ENCODE data around the gene EFNA4.

Gene EFNA4, protein sequence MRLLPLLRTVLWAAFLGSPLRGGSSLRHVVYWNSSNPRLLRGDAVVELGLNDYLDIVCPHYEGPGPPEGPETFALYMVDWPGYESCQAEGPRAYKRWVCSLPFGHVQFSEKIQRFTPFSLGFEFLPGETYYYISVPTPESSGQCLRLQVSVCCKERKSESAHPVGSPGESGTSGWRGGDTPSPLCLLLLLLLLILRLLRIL

GRCh38 chr1:155063550-155064110 lies at the start of gene EFNA4:
Gene EFNA4 (plus strand): TSS chr1:155063740. CDS start chr1:155063824, 84 bp downstream.
- peak in 3 of 4 experiments; percentile 68 to 80 (median 79) for DNase-seq (ENCODE audit: low read depth in 4 of 4, low spot score in 1 of 4)

- no peak for DNase-seq (ENCODE audit: low read depth in 4 of 4, low spot score in 1 of 4)
Observed at GRCh38 chr1:155014709-155015508, 48.6 kb upstream of the EFNA4 start.

DNA sequence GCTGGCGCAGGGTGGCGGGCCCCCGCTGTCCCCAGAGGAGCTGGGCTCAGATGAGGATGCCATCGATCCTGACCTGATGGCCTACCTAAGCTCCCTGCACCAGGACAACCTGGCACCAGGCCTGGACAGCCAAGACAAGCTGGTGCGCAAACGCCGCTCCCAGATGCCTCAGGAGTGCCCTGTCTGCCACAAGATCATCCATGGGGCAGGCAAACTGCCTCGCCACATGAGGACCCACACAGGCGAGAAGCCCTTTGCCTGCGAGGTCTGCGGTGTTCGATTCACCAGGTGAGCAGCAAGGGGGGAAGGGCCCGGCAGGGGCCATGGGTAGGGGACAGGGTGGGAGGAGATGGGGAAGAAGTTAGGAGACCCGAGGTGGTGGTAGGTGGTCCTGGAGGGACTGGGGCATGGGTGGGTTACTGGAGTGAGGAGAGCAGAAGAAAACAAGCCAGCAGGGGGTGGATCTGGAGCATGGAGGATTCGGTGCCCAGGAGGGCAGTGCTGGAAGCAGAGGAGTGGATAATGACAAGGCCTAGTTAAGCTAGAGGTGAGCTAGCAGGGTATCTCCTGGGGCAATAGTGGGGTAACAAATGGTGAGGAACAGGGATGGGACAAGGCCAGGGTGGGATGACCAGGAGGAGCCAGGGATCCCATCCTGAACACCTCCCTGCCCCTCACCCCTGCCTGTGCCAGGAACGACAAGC lies 47.9 kb upstream of the EFNA4 start:
- DNase-seq (ENCODE audit: low read depth in 4 of 4, low spot score in 1 of 4), result no peak

DNA sequence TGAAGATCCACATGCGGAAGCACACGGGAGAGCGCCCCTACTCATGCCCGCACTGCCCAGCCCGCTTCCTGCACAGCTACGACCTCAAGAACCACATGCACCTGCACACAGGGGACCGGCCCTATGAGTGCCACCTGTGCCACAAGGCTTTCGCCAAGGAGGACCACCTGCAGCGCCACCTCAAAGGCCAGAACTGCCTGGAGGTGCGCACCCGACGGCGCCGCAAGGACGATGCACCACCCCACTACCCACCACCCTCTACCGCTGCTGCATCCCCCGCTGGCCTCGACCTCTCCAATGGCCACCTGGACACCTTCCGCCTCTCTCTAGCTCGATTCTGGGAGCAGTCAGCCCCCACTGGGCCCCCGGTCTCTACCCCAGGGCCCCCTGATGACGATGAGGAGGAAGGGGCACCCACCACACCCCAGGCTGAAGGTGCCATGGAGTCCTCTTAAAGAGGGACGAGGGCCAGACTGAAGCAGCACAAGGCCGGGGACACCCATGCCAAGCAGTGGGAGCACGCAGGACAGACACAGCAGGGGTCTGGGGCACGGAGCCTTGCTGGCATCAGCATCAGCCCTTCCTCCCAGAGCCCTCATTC lies 47.2 kb upstream of the EFNA4 start:
- DNase-seq (ENCODE audit: low read depth in 4 of 4, low spot score in 1 of 4), result no peak

DNA sequence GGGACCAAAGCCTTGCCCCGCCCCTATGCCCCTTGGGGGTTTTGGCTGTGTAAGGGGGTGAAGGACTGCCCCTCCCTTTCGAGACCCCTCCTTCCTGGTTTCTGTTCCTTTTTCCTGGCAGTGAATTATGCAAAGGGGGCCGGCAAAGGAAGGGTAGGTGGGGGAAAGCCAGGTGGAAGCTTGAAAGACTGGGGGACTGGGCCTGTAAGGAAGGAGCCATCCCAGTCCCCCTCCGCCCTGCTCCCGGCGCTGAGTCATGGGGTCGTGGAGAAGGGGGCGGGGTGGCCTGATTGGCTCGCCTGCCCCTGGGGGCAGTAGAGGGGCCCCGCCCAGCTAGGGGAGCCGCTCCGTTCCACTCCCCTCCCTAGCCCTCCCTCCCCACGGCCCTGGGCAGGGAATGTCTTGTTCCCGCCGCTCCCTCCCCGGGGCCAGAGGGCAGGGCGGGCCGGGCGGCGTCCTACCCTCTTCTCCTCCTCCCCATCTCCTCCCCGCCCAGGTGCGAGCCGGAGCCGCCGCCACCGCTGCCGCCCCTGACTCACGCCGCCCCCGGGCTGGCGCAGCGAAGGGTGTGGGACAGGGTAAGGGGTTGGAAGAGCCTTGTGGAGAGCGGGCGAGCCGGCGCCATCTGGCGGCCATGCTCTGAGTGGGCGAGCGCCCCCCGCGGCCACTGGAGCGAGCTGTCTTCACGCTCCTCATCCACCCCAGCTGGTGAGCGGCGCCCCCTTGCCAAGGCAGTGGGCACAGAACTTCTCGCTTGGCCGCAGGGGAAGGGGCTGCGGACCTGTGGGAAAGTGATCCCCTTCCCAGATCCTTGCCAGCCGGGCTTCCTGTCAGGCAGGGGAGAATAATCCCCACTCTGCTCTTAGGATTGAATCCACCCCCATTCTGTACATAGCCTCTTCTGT lies 46.2 kb upstream of the EFNA4 start:
- peak; percentile 67 to 93 (median 84) for DNase-seq (ENCODE audit: low read depth in 4 of 4, low spot score in 1 of 4)

- DNase-seq (ENCODE audit: low read depth in 4 of 4, low spot score in 1 of 4), result no peak
Observed at GRCh38 chr1:155017946-155018316, 45.6 kb upstream of the EFNA4 start.

GRCh38 chr1:155018617-155019348 lies 44.8 kb upstream of the EFNA4 start:
- DNase-seq (ENCODE audit: low read depth in 4 of 4, low spot score in 1 of 4), result no peak

DNA sequence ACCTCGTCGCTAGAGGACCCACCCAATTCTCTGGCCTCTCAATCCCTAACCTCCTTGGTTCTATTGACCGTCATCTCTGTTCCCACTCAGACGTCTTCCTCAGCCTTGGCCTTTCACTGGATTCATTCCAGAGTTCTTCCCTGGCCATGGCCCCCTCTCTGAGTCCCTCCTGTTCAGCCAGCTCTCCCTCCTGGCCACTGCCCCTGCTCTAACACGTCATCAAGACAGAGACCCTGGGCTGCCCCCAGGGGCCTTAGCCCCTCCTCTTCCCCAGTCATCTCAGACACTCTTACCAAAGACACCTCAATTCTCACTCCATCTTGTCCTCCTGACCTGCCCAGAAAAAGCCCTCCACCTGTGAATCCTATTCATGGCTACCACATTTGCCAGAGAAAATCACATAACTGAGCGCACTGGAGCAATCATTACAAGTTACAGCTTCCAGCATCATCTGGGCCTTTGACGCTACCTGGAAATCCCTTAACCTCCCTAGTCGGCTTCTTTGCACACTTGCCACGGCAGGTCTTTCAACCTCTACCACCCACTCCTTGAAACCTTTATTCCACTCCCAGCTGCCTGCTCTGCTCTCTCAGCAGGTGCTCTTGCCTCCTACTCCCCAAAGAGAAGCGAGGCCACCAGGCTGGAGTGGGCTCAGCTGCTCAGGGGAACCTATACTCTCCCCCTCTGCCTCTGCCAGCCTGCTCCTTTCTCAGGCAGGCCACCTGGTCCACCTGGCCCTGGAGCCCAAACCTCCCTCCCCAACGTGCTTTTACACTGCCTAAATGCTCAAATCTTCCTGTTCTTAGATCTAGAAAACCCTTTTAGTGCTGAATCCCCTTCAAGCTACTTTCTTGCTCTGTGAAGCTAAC lies 43.9 kb upstream of the EFNA4 start:
- DNase-seq (ENCODE audit: low read depth in 4 of 4, low spot score in 1 of 4), result no peak

- DNase-seq (ENCODE audit: low read depth in 4 of 4, low spot score in 1 of 4), result no peak
Observed at GRCh38 chr1:155022136-155022926, 41.2 kb upstream of the EFNA4 start.

DNA sequence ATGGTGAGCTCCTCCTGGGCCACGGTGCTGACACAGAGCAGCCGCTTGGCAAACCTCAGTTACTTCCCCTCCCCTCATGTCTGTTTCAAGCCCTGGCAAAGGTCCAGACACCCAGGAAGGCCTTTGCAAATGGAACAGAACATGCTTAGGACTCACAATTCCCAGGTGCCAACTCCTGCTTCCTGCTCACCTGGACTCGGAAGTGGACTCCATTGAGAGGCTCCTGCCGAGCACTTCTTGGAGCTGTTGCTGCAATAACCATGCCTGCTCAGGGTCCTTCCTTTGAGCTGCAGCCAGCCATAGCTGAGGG lies 40.7 kb upstream of the EFNA4 start:
- DNase-seq (ENCODE audit: low read depth in 4 of 4, low spot score in 1 of 4), result no peak

DNA sequence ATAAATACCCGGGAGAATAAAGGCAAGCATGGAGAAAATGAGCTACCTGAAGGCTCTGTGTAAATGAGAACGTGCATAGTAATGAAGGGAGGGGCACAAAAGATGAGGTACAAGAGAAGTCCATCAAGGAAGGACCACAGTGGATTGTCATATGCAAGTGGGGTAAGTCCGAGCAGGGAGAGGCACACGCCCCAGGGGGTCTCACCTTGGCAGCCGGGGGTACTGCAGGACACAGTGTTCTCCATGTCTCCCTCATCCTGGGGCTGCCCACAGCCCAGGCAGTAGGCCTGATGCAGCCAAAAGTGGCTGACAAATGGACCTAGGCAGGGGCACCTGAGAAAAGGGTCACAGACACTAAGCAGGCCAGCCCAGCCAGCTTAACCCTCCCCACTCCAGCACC lies 39.9 kb upstream of the EFNA4 start:
- no peak for DNase-seq (ENCODE audit: low read depth in 4 of 4, low spot score in 1 of 4)

GRCh38 chr1:155024315-155024714 lies 39.2 kb upstream of the EFNA4 start:
- DNase-seq (ENCODE audit: low read depth in 4 of 4, low spot score in 1 of 4), result no peak

DNA sequence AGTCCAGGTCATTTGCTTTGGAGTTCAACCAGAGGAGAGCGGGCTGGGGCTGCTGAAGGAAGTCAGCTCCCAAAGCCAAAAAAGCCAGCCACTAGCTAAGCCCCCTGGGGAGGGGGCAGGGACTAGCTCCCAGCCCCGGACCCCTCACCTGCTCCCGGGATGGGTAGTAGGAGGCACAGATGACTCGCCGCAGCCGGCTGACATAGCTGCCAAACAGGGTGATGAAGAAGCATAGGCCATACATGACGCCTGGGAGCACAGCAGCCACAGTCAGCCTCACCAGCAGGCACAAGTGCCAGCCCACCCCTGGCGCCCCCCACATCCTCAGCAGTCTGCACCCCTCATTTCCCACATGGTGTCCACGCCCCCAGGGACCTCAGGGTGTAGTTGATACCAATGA lies 37.4 kb upstream of the EFNA4 start:
- no peak for DNase-seq (ENCODE audit: low read depth in 4 of 4, low spot score in 1 of 4)

DNA sequence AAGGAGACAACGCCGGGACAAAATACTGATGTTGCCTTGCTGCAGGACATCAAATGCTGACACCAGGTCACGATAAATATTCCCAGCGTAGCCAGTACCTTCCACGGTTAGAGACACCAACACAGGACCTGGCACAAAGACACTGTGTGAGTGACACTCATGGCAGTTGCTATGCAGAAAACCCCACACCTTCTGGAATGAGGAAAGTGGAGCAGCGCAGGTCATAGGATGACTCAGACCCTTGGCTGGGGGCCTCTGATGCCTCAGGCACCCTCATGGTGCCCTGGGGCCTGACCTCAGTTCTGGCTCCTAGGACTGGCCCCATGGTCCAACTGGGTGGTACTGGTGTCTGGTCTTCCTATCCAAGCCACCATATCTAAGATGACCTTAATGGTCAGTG lies 37.0 kb upstream of the EFNA4 start:
- DNase-seq (ENCODE audit: low read depth in 4 of 4, low spot score in 1 of 4), result no peak

DNA sequence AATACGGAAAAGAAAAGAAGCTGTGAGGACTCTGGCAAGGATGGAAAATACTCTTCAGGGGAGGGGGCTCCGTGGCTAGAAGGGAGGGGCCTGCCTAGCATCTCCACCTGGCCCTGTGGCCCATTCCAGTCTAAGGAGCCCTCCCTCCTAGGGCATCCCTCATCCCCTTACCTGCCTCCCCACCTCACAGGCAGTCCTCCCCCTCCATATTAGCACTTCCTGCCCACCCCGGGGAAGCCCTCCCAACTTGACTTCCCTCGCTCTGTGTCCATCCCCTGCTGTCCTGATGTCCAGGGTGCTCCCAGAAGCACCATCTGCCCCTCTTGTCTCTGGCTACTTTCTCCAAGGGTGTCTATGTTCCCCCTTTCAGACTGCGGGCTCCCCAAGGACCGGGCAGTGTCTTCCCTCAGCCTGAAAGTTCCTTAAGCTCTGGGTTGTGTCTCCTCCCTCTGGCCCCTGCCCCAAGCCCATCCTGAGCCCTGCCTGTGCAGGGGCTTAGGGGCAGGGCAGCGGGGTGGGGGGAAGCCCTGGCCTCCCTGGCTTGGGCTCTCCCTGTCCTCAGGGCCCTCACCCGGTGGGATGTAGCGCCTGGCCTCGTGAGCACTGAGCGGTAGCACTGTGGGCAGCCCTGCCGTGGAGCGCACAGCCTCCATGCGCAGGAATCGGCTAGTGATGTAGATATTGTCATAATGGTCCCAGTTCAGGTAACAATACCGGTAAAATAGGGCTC lies 33.9 kb upstream of the EFNA4 start:
- DNase-seq (ENCODE audit: low read depth in 4 of 4, low spot score in 1 of 4), result no peak

- DNase-seq (ENCODE audit: low read depth in 4 of 4, low spot score in 1 of 4), result no peak
Observed at GRCh38 chr1:155030243-155030795, 33.2 kb upstream of the EFNA4 start.

DNA sequence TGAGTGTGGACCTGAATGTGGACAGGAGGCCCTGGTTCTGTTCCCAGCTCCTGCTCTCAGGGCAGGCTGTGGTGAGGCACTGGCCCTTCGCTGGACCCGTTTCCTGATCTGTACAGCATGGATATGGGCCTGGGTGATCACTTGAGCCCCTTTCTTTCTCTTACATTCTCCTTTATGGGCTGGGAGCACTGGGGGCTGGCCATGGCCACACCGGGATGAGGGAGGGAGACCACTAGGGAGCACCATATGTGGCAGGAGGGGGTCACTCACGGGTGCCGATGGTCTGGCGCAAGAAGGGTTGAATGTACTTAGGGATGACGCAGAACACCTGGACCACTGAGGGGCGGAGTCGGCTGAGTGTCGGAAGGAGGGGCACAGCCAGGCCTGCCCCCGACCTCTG lies 32.6 kb upstream of the EFNA4 start:
- DNase-seq (ENCODE audit: low read depth in 4 of 4, low spot score in 1 of 4), result no peak
